Adrenal gland (tissue), 12 donors: ENCODE data around the gene CNTNAP2. TPM values are rescaled to one million over a fixed set of nuclear protein-coding genes. Genes with fewer than 3 reads are reported as not detected.

Source experiments
- DNase-seq, 7 donors: peaks; one replicate each; pipeline ENCODE4 v3.0.0-alpha.2; 2019 to 2020
- H3K27ac ChIP-seq, 5 donors: fragments of 200-600 bp; sonication (generic) in 4 of 5; 1 replicate in 3 of 5; 2 replicates in 2 of 5; pipeline versions ENCODE4 v1.5.1 to v1.8.0; 2016 to 2020; ENCODE audit warnings: mild to moderate bottlenecking in 1 of 5
- H3K27me3 ChIP-seq: fragments of 200-600 bp; 2 replicates; pipeline ENCODE4 v1.8.0; 2021
- H3K36me3 ChIP-seq, 2 donors: fragments of 200-600 bp; replicated peaks in 1 of 2; 1 replicate in 1 of 2; 2 replicates in 1 of 2; pipeline versions ENCODE4 v1.5.1 to v1.8.0; 2018 to 2022
- H3K4me1 ChIP-seq, 2 donors: fragments of 200-600 bp; replicated peaks in 1 of 2; 1 replicate in 1 of 2; 2 replicates in 1 of 2; pipeline versions ENCODE4 v1.5.1 to v1.8.0; 2018 to 2021
- H3K4me3 ChIP-seq, 4 donors: fragments of 200-600 bp; sonication (generic) in 3 of 4; one replicate each; pipeline ENCODE4 v1.5.1; 2016 to 2018
- H3K9me3 ChIP-seq, 3 donors: fragments of 200-600 bp; sonication (generic) in 1 of 3; replicated peaks in 1 of 3; 1 replicate in 2 of 3; 2 replicates in 1 of 3; pipeline versions ENCODE4 v1.5.1 to v1.8.0; 2016 to 2021
- POLR2A ChIP-seq, 2 donors: fragments of 450-650 bp; IDR thresholded peaks; one replicate each; pipeline ENCODE4 v1.6.1; 2017; ENCODE audit warnings: antibody characterized with exemption in 2 of 2, mild to moderate bottlenecking in 2 of 2, moderate library complexity in 1 of 2
- WGBS, 4 donors: extraction: QIAGEN DNeasy Blood & Tissue Kit in 2 of 4; methylation state at CpG; one replicate each; pipeline versions ENCODE4 v1.1.5 to v1.1.7; 2013 to 2017; 5-methylcytosine and 5-hydroxymethylcytosine counted together
- intact Hi-C, 2 donors: fragments of 100-400 bp; cut with DNase I; formaldehyde crosslinking; loops; one replicate each; pipeline versions ENCODE4 v1.14.1 to v1.15.0; 2022 to 2023
- polyA plus RNA-seq, 3 donors: library from polyadenylated mRNA; stranded (reverse); fragments of 200-250 nt in 2 of 3; fragments of 350-450 nt in 1 of 3; fragmentation: Illumina TruSeq in 1 of 3; extraction: RNeasy Lipid Tissue Mini Kit (QIAGEN cat#74804) in 1 of 3; gene quantifications; one replicate each; pipeline ENCODE4 v1.2.3, GENCODE V29; 2013 to 2014
- total RNA-seq, 9 donors: library from RNA; depleted of rRNA in 4 of 9; stranded (reverse); fragments of >200 nt in 4 of 9; fragments of 120-200 nt in 1 of 9; fragmentation: NEBNext Ultra II Directional in 1 of 9; extraction: Animal tissue kit (Norgen Biotek cat#: 25700) in 1 of 9; gene quantifications; one replicate each; pipeline versions ENCODE4 v1.1.0 to v1.2.4, GENCODE V29; 2013 to 2023
- TF ChIP-seq, protein P1 (sequence below), 6 experiments: fragments of 450-650 bp in 4 of 6; fragments of 200-600 bp in 2 of 6; sonication (generic) in 1 of 6; IDR thresholded peaks; 1 replicate in 5 of 6; 2 replicates in 1 of 6; pipeline versions ENCODE4 v1.5.1 to v1.8.0; 2016 to 2021; ENCODE audit warnings: antibody characterized with exemption in 6 of 6, mild to moderate bottlenecking in 2 of 6, moderate library complexity in 1 of 6
- donor health status: healthy with polysubstance abuse.
- donor health status: Bipolar disorder and iron deficiency.
- donor health status: DM: yes; HTN: yes; CAD: no.
- donor health status: DM: no; HTN: no; CAD: no.
- donor health status: DM: no; HTN: no; CAD: no.
- donor health status: DM: yes; HTN: yes; CAD: no.

CNTNAP2 gene
- total and polyA plus RNA-seq, 12 donors: 0.14 to 6.3 (median 1.8) TPM; not detected in 2

DNA sequence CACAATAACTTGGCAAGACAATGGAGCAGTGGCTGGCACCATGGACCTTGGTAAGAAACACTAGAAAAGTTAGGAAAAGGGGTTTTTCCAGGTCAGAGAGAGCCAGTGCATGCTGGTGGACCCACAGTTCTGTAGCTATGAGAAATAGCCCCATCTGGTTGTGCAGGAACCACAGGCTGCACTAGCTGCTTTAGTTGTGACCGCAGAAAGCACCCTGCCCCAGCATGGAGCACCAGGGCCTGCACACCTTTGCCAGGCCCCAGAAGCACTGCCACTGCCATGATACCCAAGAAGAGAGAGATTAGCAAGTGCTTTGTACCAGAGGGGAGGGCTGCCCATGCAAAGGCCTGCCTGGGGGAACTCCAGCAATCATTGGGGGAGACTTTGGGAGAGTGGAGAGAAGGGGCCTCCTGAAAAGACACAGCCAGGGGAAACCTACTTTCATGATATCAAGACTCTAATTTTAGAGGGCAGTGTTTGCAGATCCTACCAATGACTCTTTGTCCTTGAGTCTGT lies 2217.9 kb downstream of the CNTNAP2 start:
- H3K4me1 ChIP-seq: peaks cover 0 to 5% of the 10 kb centered on the region in 2 donors
- intact Hi-C loops: no loop called here
- DNase-seq: no peak
- no peak overlapping the region for H3K4me3 ChIP-seq
- no peak overlapping the region for H3K27ac ChIP-seq
- 75 to 100% (median 97%) methylated on average over 1 of the region's 1 CpG for WGBS, 4 donors
- TF ChIP-seq, protein P1, sequence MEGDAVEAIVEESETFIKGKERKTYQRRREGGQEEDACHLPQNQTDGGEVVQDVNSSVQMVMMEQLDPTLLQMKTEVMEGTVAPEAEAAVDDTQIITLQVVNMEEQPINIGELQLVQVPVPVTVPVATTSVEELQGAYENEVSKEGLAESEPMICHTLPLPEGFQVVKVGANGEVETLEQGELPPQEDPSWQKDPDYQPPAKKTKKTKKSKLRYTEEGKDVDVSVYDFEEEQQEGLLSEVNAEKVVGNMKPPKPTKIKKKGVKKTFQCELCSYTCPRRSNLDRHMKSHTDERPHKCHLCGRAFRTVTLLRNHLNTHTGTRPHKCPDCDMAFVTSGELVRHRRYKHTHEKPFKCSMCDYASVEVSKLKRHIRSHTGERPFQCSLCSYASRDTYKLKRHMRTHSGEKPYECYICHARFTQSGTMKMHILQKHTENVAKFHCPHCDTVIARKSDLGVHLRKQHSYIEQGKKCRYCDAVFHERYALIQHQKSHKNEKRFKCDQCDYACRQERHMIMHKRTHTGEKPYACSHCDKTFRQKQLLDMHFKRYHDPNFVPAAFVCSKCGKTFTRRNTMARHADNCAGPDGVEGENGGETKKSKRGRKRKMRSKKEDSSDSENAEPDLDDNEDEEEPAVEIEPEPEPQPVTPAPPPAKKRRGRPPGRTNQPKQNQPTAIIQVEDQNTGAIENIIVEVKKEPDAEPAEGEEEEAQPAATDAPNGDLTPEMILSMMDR (IDR thresholded peaks at IDR 0.05): no peak
- no peak for TF ChIP-seq POLR2A (IDR thresholded peaks at IDR 0.05)
- peaks cover 29% of the 10 kb centered on the region for H3K27me3 ChIP-seq
- no peaks in the 10 kb centered on the region for H3K36me3 ChIP-seq
- H3K9me3 ChIP-seq: no peaks in the 10 kb centered on the region

DNA sequence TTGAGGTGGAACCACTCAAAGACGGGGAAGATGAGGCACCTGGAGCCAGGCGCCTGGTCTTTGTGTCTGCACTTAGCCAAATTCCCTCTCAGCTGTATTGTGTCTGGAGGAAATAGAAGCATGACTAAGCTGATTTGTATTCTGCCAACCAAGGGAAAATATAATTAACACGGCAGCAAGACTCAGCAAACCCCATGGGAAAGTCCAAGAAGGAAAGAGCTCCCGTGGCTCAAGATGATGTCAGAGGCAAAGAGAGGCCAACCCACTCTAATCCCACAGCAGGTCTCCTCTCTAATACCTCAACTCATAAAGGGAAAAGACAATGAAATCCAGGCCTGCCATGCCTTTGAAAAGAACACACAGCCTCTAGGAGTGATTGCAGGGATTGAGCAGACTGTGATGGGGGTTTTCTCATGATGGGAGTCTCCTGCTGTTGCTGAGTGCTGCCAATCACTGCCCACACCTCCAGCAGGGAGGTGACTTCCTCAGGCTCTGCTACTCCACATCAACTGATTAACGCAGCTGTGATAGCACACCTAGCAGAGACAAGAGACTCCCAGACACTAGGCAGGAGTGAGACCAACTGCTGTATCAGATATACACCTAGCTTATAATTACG lies 2218.5 kb downstream of the CNTNAP2 start:
- intact Hi-C loops: no loop called here
- H3K36me3 ChIP-seq: no peaks in the 10 kb centered on the region
- no peaks in the 10 kb centered on the region for H3K9me3 ChIP-seq
- H3K27ac ChIP-seq: no peak overlapping the region
- DNase-seq: peak in 2 of 7 donors; percentile 3 to 57
- H3K4me3 ChIP-seq: no peak overlapping the region
- H3K4me1 ChIP-seq: peaks cover 0 to 6% of the 10 kb centered on the region in 2 donors
- 46 to 55% (median 51%) methylated on average over 4 to 6 of the region's 6 CpGs for WGBS, 4 donors
- H3K27me3 ChIP-seq: peaks cover 29% of the 10 kb centered on the region
- TF ChIP-seq POLR2A (IDR thresholded peaks at IDR 0.05): no peak
- TF ChIP-seq, protein P1 (IDR thresholded peaks at IDR 0.05): no peak

DNA sequence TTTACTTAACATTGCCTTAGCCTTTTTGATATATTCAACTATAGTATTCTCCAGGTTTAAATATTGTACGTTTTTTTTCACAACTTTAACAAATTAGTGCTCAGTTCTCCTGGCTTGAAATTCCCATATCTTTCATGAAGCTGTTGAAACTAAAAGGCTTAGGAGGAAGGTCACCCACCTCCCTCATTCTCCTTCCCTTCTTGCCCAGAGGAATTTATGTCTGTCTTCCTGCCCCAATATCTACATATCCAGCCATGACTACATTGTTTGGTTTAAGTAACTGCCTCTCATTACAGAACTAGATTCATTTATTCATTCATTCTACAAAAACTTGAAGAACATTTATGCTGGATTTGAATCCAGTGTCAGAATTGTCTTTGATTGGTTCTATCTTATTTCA lies 2219.2 kb downstream of the CNTNAP2 start:
- WGBS, 4 donors: 21 to 50% (median 38%) methylated on average over 1 of the region's 1 CpG
- H3K27me3 ChIP-seq: peaks cover 29% of the 10 kb centered on the region

DNA sequence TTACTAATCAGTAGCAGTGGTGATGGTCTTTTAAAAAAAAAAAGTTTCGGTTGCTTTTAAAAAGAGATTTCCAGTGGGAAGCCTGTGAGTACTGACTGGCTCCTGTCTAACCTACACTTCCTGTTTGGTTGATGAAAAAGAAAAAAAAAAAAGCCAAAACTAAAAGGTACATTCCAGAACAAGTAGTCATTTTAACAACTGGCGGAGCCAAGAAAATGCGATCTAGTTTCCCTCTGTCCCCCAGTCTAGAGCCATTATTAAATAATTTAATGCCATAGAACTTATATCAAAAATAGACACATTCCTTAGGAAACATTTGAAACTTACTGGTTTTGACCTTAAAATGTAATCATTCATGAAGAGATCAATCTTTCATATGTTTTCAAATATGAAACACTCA lies 2219.8 kb downstream of the CNTNAP2 start:
- no peak for TF ChIP-seq POLR2A (IDR thresholded peaks at IDR 0.05)
- TF ChIP-seq, protein P1 (IDR thresholded peaks at IDR 0.05): no peak
- Histone ChIP-seq H3K4me3 (no peak overlapping the region), H3K9me3 (no peaks in the 10 kb centered on the region), H3K36me3 (no peaks in the 10 kb centered on the region), H3K4me1 (peaks cover 0 to 6% of the 10 kb centered on the region in 2 donors), H3K27me3 (peaks cover 29% of the 10 kb centered on the region), H3K27ac (no peak overlapping the region)
- no peak for DNase-seq
- WGBS, 4 donors: 73 to 88% (median 82%) methylated on average over 3 of the region's 3 CpGs
- intact Hi-C loops: no loop called here

More for the DNA sequence above, 2219.2 kb downstream of the CNTNAP2 start:
- Histone ChIP-seq H3K4me3 (no peak overlapping the region), H3K4me1 (peaks cover 0 to 6% of the 10 kb centered on the region in 2 donors), H3K27ac (no peak overlapping the region), H3K36me3 (no peaks in the 10 kb centered on the region), H3K9me3 (no peaks in the 10 kb centered on the region)
- no peak for DNase-seq
- intact Hi-C loops: no loop called here
- TF ChIP-seq, protein P1 (IDR thresholded peaks at IDR 0.05): no peak
- TF ChIP-seq POLR2A (IDR thresholded peaks at IDR 0.05): no peak
